Mesenchymal stem cell (in vitro differentiated cells and primary cell): ENCODE measurements around the gene C1RL.

Source experiments
- DNase-seq: peaks from one replicate; pipeline ENCODE4 v3.0.0-alpha.2; 2013
- H2AFZ ChIP-seq: one replicate; pipeline ENCODE4 v1.6.1; 2013; ENCODE audit warnings: low read depth, mild to moderate bottlenecking, control low read depth, inconsistent platforms, low read length, moderate library complexity
- H2AK5ac ChIP-seq: 2 replicates; pipeline ENCODE4 v1.6.1; 2013; ENCODE audit warnings: low read length, moderate library complexity, mild to moderate bottlenecking, inconsistent platforms; ENCODE audit not compliant: severe bottlenecking
- H2BK120ac ChIP-seq: one replicate; pipeline ENCODE4 v1.6.1; 2013; ENCODE audit warnings: low read depth, mild to moderate bottlenecking, inconsistent platforms, low read length, moderate library complexity
- H2BK12ac ChIP-seq, 2 experiments: one replicate each; pipeline ENCODE4 v1.6.1; 2013; ENCODE audit warnings: inconsistent platforms in 2 of 2, low read length in 2 of 2, mild to moderate bottlenecking in 2 of 2, moderate library complexity in 2 of 2, control low read depth in 1 of 2
- H2BK15ac ChIP-seq: one replicate; pipeline ENCODE4 v1.6.1; 2013; ENCODE audit warnings: mild to moderate bottlenecking, low read depth, inconsistent platforms; ENCODE audit not compliant: poor library complexity, severe bottlenecking
- H2BK5ac ChIP-seq: 2 replicates; pipeline ENCODE4 v1.6.1; 2013; ENCODE audit warnings: low read depth, mild to moderate bottlenecking, low read length, control low read depth, inconsistent platforms; ENCODE audit not compliant: poor library complexity, severe bottlenecking
- H3K14ac ChIP-seq, 2 experiments: one replicate each; pipeline ENCODE4 v1.6.1; 2013; ENCODE audit warnings: inconsistent platforms in 2 of 2, low read length in 2 of 2, control low read depth in 1 of 2, mild to moderate bottlenecking in 1 of 2, moderate library complexity in 1 of 2
- H3K18ac ChIP-seq, 2 experiments: one replicate each; pipeline ENCODE4 v1.6.1; 2013; ENCODE audit warnings: inconsistent platforms in 2 of 2, low read length in 2 of 2, control low read depth in 1 of 2, low read depth in 1 of 2, mild to moderate bottlenecking in 1 of 2
- H3K23ac ChIP-seq, 2 experiments: one replicate each; pipeline ENCODE4 v1.6.1; 2013; ENCODE audit warnings: inconsistent platforms in 2 of 2, low read length in 2 of 2, mild to moderate bottlenecking in 2 of 2, moderate library complexity in 2 of 2, control low read depth in 1 of 2
- H3K27ac ChIP-seq: 2 replicates; pipeline ENCODE4 v1.5.1; 2013; ENCODE audit warnings: mild to moderate bottlenecking, moderate library complexity, low read length, control low read depth, inconsistent platforms; ENCODE audit not compliant: poor library complexity, severe bottlenecking
- H3K27me3 ChIP-seq, 2 experiments: 2 replicates each; pipeline versions ENCODE4 v1.6.1 to v1.7.0; 2013; ENCODE audit warnings: low read length in 2 of 2, mild to moderate bottlenecking in 2 of 2, moderate library complexity in 2 of 2, control low read depth in 1 of 2, inconsistent platforms in 1 of 2; ENCODE audit not compliant: control insufficient read depth in 1 of 2, insufficient read depth in 1 of 2
- H3K36me3 ChIP-seq, 2 experiments: 2 replicates each; pipeline versions ENCODE4 v1.6.1 to v1.7.0; 2013; ENCODE audit warnings: low read length in 2 of 2, control low read depth in 1 of 2, inconsistent platforms in 1 of 2, low read depth in 1 of 2, mild to moderate bottlenecking in 1 of 2; ENCODE audit not compliant: insufficient read depth in 2 of 2, control insufficient read depth in 1 of 2
- H3K4ac ChIP-seq, 2 experiments: one replicate each; pipeline ENCODE4 v1.6.1; 2013; ENCODE audit warnings: inconsistent platforms in 2 of 2, low read length in 2 of 2, mild to moderate bottlenecking in 2 of 2, moderate library complexity in 2 of 2, control low read depth in 1 of 2, low read depth in 1 of 2
- H3K4me1 ChIP-seq: 2 replicates; pipeline ENCODE4 v1.6.1; 2013; ENCODE audit warnings: low read depth, low read length, control low read depth; ENCODE audit not compliant: control insufficient read depth, insufficient read depth
- H3K4me2 ChIP-seq: 2 replicates; pipeline ENCODE4 v1.6.1; 2013; ENCODE audit warnings: low read length, mild to moderate bottlenecking, inconsistent platforms; ENCODE audit not compliant: poor library complexity, severe bottlenecking
- H3K4me3 ChIP-seq, 2 experiments: 2 replicates each; pipeline versions ENCODE4 v1.5.1 to v1.7.0; 2013; ENCODE audit warnings: low read length in 2 of 2, mild to moderate bottlenecking in 2 of 2, control low read depth in 1 of 2, low read depth in 1 of 2; ENCODE audit not compliant: insufficient read depth in 1 of 2
- H3K79me1 ChIP-seq: replicated peaks from 2 replicates; pipeline ENCODE4 v1.6.1; 2013; ENCODE audit warnings: mild to moderate bottlenecking, control low read depth, low read length, inconsistent platforms; ENCODE audit not compliant: poor library complexity, severe bottlenecking
- H3K9ac ChIP-seq: 2 replicates; pipeline ENCODE4 v1.7.0; 2013; ENCODE audit warnings: mild to moderate bottlenecking, low read length, moderate library complexity
- H3K9me3 ChIP-seq: 2 replicates; pipeline ENCODE4 v1.7.0; 2013; ENCODE audit warnings: mild to moderate bottlenecking, low read length; ENCODE audit not compliant: control insufficient read depth
- H4K8ac ChIP-seq: one replicate; pipeline ENCODE4 v1.6.1; 2013; ENCODE audit warnings: inconsistent platforms, mild to moderate bottlenecking, low read length, moderate library complexity
- H4K91ac ChIP-seq: one replicate; pipeline ENCODE4 v1.6.1; 2013; ENCODE audit warnings: mild to moderate bottlenecking, low read length, inconsistent platforms
- WGBS: methylation state at CpG from one replicate; pipeline ENCODE4 v1.1.7; 2013; ENCODE audit warnings: mixed read lengths; 5-methylcytosine and 5-hydroxymethylcytosine counted together

C1RL gene

DNA sequence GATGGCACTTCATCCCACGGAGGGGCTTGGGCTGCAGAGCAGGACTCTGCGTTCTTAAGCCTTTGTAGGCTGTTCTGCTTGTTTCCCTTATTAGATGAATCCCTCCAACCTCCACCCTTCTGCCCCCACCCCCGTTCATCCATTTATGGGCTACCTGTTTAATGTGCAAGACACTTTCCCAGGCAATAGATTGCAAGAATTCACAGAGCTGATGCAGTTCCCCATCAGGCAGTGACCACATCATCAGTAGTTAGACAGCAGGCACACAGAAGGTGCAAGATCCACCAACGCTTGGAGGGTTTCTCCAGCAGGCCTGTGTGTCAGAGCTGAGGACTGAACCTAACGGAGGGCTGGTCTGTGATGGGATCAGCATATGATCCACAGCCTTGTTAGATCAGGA lies 15.5 kb downstream of the C1RL start:
- H3K36me3 ChIP-seq: peaks cover 10 to 37% of the 10 kb centered on the region in 2 experiments
- no peak overlapping the region for H2BK12ac ChIP-seq
- no peak overlapping the region for H2BK15ac ChIP-seq
- H3K14ac ChIP-seq: no peak overlapping the region
- H2AFZ ChIP-seq: no peak overlapping the region
- H3K27me3 ChIP-seq: peaks cover 0 to 5% of the 10 kb centered on the region in 2 experiments
- H3K4me2 ChIP-seq: no peak overlapping the region
- H3K9me3 ChIP-seq: no peaks in the 10 kb centered on the region
- no peak overlapping the region for H3K18ac ChIP-seq
- H3K27ac ChIP-seq: no peak overlapping the region
- peaks cover 8% of the 10 kb centered on the region for H3K4me1 ChIP-seq
- no peak overlapping the region for H2BK120ac ChIP-seq
- no peak overlapping the region for H4K91ac ChIP-seq
- no peak overlapping the region for H3K23ac ChIP-seq
- H3K4me3 ChIP-seq: peak overlapping the region in 1 of 2 experiments; percentile 32
- no peak for DNase-seq
- H3K9ac ChIP-seq: peak overlapping the region; percentile 93
- no peak overlapping the region for H3K4ac ChIP-seq
- H3K79me1 ChIP-seq: no peaks in the 10 kb centered on the region
- no peak overlapping the region for H2BK5ac ChIP-seq
- WGBS: 82% methylated on average over 5 of the region's 5 CpGs
- no peak overlapping the region for H2AK5ac ChIP-seq
- no peak overlapping the region for H4K8ac ChIP-seq

GRCh38 chr12:7092986-7093460 lies 16.0 kb downstream of the C1RL start:
- Histone ChIP-seq H3K14ac (no peak overlapping the region), H2AFZ (no peak overlapping the region), H3K4me3 (peak overlapping the region in 1 of 2 experiments; percentile 92), H4K8ac (peak overlapping the region; percentile 47), H3K9me3 (no peaks in the 10 kb centered on the region), H3K9ac (peak overlapping the region; percentile 93), H2BK15ac (peak overlapping the region; percentile 15), H3K27me3 (peaks cover 0 to 5% of the 10 kb centered on the region in 2 experiments), H4K91ac (peak overlapping the region; percentile 81), H2BK12ac (peak overlapping the region; percentile 44 to 89), H3K27ac (no peak overlapping the region), H3K79me1 (no peaks in the 10 kb centered on the region), H2BK5ac (no peak overlapping the region), H3K4me1 (peaks cover 8% of the 10 kb centered on the region), H3K18ac (peak overlapping the region; percentile 68 to 69), H3K23ac (no peak overlapping the region), H3K4ac (peak overlapping the region; percentile 73 to 75), H2BK120ac (no peak overlapping the region), H2AK5ac (no peak overlapping the region), H3K4me2 (no peak overlapping the region), H3K36me3 (peaks cover 10 to 38% of the 10 kb centered on the region in 2 experiments)
- no peak for DNase-seq
- WGBS: 82% methylated on average over 7 of the region's 8 CpGs

- Histone ChIP-seq H3K79me1 (no peaks in the 10 kb centered on the region), H3K4me1 (peaks cover 8% of the 10 kb centered on the region), H2BK5ac (no peak within 1 kb of the TSS), H3K9me3 (no peaks in the 10 kb centered on the region), H3K27ac (no peak within 1 kb of the TSS), H3K9ac (peak within 1 kb of the TSS; percentile 93), H4K91ac (peak within 1 kb of the TSS; percentile 94), H2AK5ac (peak within 1 kb of the TSS; percentile 50), H4K8ac (peak within 1 kb of the TSS; percentile 47), H3K14ac (peak within 1 kb of the TSS in 1 of 2 experiments; percentile 84), H3K27me3 (peaks cover 0 to 5% of the 10 kb centered on the region in 2 experiments), H2BK120ac (peak within 1 kb of the TSS; percentile 7), H2AFZ (peak within 1 kb of the TSS; percentile 48), H3K4me2 (peak within 1 kb of the TSS; percentile 48), H3K4ac (peak within 1 kb of the TSS; percentile 75 to 80), H3K4me3 (peak within 1 kb of the TSS in 1 of 2 experiments; percentile 92), H2BK12ac (peak within 1 kb of the TSS; percentile 75 to 93), H3K18ac (peak within 1 kb of the TSS; percentile 68 to 87), H2BK15ac (peak within 1 kb of the TSS; percentile 94), H3K23ac (no peak within 1 kb of the TSS), H3K36me3 (peaks cover 6 to 40% of the 10 kb centered on the region in 2 experiments)
- WGBS: 27% methylated on average over 13 of the region's 16 CpGs
- DNase-seq: peak; percentile 89
These were observed 16.6 kb downstream of the C1RL start, which contains the start of gene C1R for GRCh38 chr12:7092229-7092985. C1R (minus strand) TSS chr12:7092445; CDS start chr12:7092388, 57 bp downstream.

DNA sequence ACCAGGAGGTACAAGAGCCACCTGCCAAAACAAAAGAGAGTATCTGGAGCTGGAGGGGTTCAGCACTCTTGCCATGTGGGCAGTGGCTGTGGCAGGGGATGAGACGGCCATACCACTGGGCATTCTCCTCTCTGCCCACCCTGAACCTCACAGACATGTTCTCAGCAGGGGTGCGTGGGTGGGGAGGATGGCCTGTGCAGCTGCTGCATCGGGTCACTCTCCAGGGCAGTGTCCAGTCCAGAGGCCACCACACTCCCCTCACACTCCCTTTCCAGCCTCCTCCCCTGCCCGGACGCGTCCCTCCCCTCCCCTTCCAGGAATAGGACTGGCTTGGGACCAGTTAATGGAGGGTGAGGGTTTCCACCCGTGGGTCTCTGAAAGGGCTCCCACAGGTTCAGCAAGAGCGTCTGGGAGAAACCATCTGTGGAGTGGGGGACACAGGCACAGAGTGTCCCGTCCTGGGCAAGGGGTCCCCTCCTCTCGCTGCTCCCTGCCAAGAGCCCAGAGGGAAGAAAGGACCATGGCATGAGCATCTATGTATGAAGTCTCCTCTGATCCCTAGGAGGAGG lies 17.3 kb downstream of the C1RL start:
- peak overlapping the region; percentile 93 for H3K9ac ChIP-seq
- H2BK12ac ChIP-seq: peak overlapping the region; percentile 75 to 93
- H3K4me1 ChIP-seq: peaks cover 8% of the 10 kb centered on the region
- H3K23ac ChIP-seq: no peak overlapping the region
- peak overlapping the region; percentile 94 for H4K91ac ChIP-seq
- H3K4me2 ChIP-seq: no peak overlapping the region
- H2BK15ac ChIP-seq: peak overlapping the region; percentile 94
- H2AFZ ChIP-seq: peak overlapping the region; percentile 48
- DNase-seq: no peak
- H4K8ac ChIP-seq: peak overlapping the region; percentile 33
- H2BK120ac ChIP-seq: peak overlapping the region; percentile 7
- no peaks in the 10 kb centered on the region for H3K79me1 ChIP-seq
- H3K9me3 ChIP-seq: no peaks in the 10 kb centered on the region
- peak overlapping the region; percentile 62 to 87 for H3K18ac ChIP-seq
- peak overlapping the region; percentile 50 for H2AK5ac ChIP-seq
- peak overlapping the region; percentile 56 to 80 for H3K4ac ChIP-seq
- peaks cover 3 to 43% of the 10 kb centered on the region in 2 experiments for H3K36me3 ChIP-seq
- no peak overlapping the region for H3K27ac ChIP-seq
- peak overlapping the region in 1 of 2 experiments; percentile 92 for H3K4me3 ChIP-seq
- no peak overlapping the region for H2BK5ac ChIP-seq
- peak overlapping the region in 1 of 2 experiments; percentile 84 for H3K14ac ChIP-seq
- H3K27me3 ChIP-seq: peaks cover 0 to 5% of the 10 kb centered on the region in 2 experiments
- 85% methylated on average over 7 of the region's 10 CpGs for WGBS
